ENCODE data around the gene PRIM2. TPM values are rescaled to one million over a fixed set of nuclear protein-coding genes. Genes with fewer than 3 reads are reported as not detected.
"Not testable (repeated sequence)": the region's sequence is repeated elsewhere in the genome, so short reads cannot be mapped to it uniquely, and the experiment has no call there.

The PRIM2 gene
- total and polyA plus RNA-seq, 2 donors (not counting 1 experiment from before 2014, with no cell fraction given), result 28.0 to 59.9 TPM

- not testable (repeated sequence) for H3K36me3 ChIP-seq (ENCODE audit: control insufficient read depth, insufficient read depth, low read length); H3K27me3 ChIP-seq (ENCODE audit: control insufficient read depth, insufficient read depth, low read length); H3K79me2 ChIP-seq (ENCODE audit: control insufficient read depth, insufficient read depth, low read length); H3K4me1 ChIP-seq (ENCODE audit: control insufficient read depth, extremely low read depth, insufficient read depth, low read length); H3K27ac ChIP-seq (ENCODE audit: insufficient read depth, low read length); H3K9ac ChIP-seq (ENCODE audit: insufficient read depth, low read length); H2AFZ ChIP-seq (ENCODE audit: low read length); H3K4me3 ChIP-seq (replicated peaks in 1 of 4; ENCODE audit: control extremely low read depth in 1 of 4, insufficient read depth in 1 of 4, low read depth in 3 of 4, low read length in 4 of 4); H3K4me2 ChIP-seq (ENCODE audit: extremely low read depth, insufficient read depth, low read length); H4K20me1 ChIP-seq (ENCODE audit: control insufficient read depth, extremely low read depth, insufficient read depth, low read length); H3K9me3 ChIP-seq (ENCODE audit: control insufficient read depth, insufficient read depth, low read depth, low read length)
- DNase-seq (ENCODE audit: low read depth in 2 of 2), result peak in 1 of 2 donors; percentile 57
These were observed 33.0 kb downstream of the PRIM2 start for GRCh38 chr6:57350443-57350842.

- not testable (repeated sequence) for H3K36me3 ChIP-seq (ENCODE audit: control insufficient read depth, insufficient read depth, low read length); H3K27me3 ChIP-seq (ENCODE audit: control insufficient read depth, insufficient read depth, low read length); H3K4me3 ChIP-seq (replicated peaks in 1 of 4; ENCODE audit: control extremely low read depth in 1 of 4, insufficient read depth in 1 of 4, low read depth in 3 of 4, low read length in 4 of 4); H2AFZ ChIP-seq (ENCODE audit: low read length); H4K20me1 ChIP-seq (ENCODE audit: control insufficient read depth, extremely low read depth, insufficient read depth, low read length); H3K9me3 ChIP-seq (ENCODE audit: control insufficient read depth, insufficient read depth, low read depth, low read length); H3K79me2 ChIP-seq (ENCODE audit: control insufficient read depth, insufficient read depth, low read length); H3K4me1 ChIP-seq (ENCODE audit: control insufficient read depth, extremely low read depth, insufficient read depth, low read length); H3K27ac ChIP-seq (ENCODE audit: insufficient read depth, low read length); H3K9ac ChIP-seq (ENCODE audit: insufficient read depth, low read length); H3K4me2 ChIP-seq (ENCODE audit: extremely low read depth, insufficient read depth, low read length)
- peak in 1 of 2 donors; percentile 45 for DNase-seq (ENCODE audit: low read depth in 2 of 2)
- TF ChIP-seq CTCF (conservative IDR thresholded peaks at IDR 0.05 in 1 of 2, IDR thresholded peaks at IDR 0.05 in 1 of 2; ENCODE audit: low read depth in 1 of 2, low read length in 2 of 2), result peak in 1 of 2 donors; percentile 17
These were observed 35.2 kb downstream of the PRIM2 start for GRCh38 chr6:57352596-57352995.

GRCh38 chr6:57358319-57358718 lies 40.9 kb downstream of the PRIM2 start:
- not testable (repeated sequence) for H4K20me1 ChIP-seq (ENCODE audit: control insufficient read depth, extremely low read depth, insufficient read depth, low read length)

GRCh38 chr6:57359766-57360165 lies 42.3 kb downstream of the PRIM2 start:
- not testable (repeated sequence) for H3K4me1 ChIP-seq (ENCODE audit: control insufficient read depth, extremely low read depth, insufficient read depth, low read length); DNase-seq (ENCODE audit: low read depth in 2 of 2); H3K9ac ChIP-seq (ENCODE audit: insufficient read depth, low read length); H3K9me3 ChIP-seq (ENCODE audit: control insufficient read depth, insufficient read depth, low read depth, low read length); H3K27me3 ChIP-seq (ENCODE audit: control insufficient read depth, insufficient read depth, low read length); H2AFZ ChIP-seq (ENCODE audit: low read length); H3K79me2 ChIP-seq (ENCODE audit: control insufficient read depth, insufficient read depth, low read length); H3K4me3 ChIP-seq (replicated peaks in 1 of 4; ENCODE audit: control extremely low read depth in 1 of 4, insufficient read depth in 1 of 4, low read depth in 3 of 4, low read length in 4 of 4); H3K4me2 ChIP-seq (ENCODE audit: extremely low read depth, insufficient read depth, low read length); H4K20me1 ChIP-seq (ENCODE audit: control insufficient read depth, extremely low read depth, insufficient read depth, low read length); H3K27ac ChIP-seq (ENCODE audit: insufficient read depth, low read length); H3K36me3 ChIP-seq (ENCODE audit: control insufficient read depth, insufficient read depth, low read length)

More at GRCh38 chr6:57358319-57358718, 40.9 kb downstream of the PRIM2 start:
- H3K79me2 ChIP-seq (ENCODE audit: control insufficient read depth, insufficient read depth, low read length); H3K27ac ChIP-seq (ENCODE audit: insufficient read depth, low read length); H2AFZ ChIP-seq (ENCODE audit: low read length); DNase-seq (ENCODE audit: low read depth in 2 of 2); H3K9me3 ChIP-seq (ENCODE audit: control insufficient read depth, insufficient read depth, low read depth, low read length); H3K4me3 ChIP-seq (replicated peaks in 1 of 4; ENCODE audit: control extremely low read depth in 1 of 4, insufficient read depth in 1 of 4, low read depth in 3 of 4, low read length in 4 of 4); H3K27me3 ChIP-seq (ENCODE audit: control insufficient read depth, insufficient read depth, low read length); H3K4me2 ChIP-seq (ENCODE audit: extremely low read depth, insufficient read depth, low read length); H3K36me3 ChIP-seq (ENCODE audit: control insufficient read depth, insufficient read depth, low read length); H3K9ac ChIP-seq (ENCODE audit: insufficient read depth, low read length); H3K4me1 ChIP-seq (ENCODE audit: control insufficient read depth, extremely low read depth, insufficient read depth, low read length): not testable (repeated sequence)

GRCh38 chr6:57362340-57362739 lies 44.9 kb downstream of the PRIM2 start:
- not testable (repeated sequence) for H3K79me2 ChIP-seq (ENCODE audit: control insufficient read depth, insufficient read depth, low read length); H3K36me3 ChIP-seq (ENCODE audit: control insufficient read depth, insufficient read depth, low read length); H3K27ac ChIP-seq (ENCODE audit: insufficient read depth, low read length); H3K9me3 ChIP-seq (ENCODE audit: control insufficient read depth, insufficient read depth, low read depth, low read length); H3K4me1 ChIP-seq (ENCODE audit: control insufficient read depth, extremely low read depth, insufficient read depth, low read length); H2AFZ ChIP-seq (ENCODE audit: low read length); H3K27me3 ChIP-seq (ENCODE audit: control insufficient read depth, insufficient read depth, low read length); H4K20me1 ChIP-seq (ENCODE audit: control insufficient read depth, extremely low read depth, insufficient read depth, low read length); H3K4me2 ChIP-seq (ENCODE audit: extremely low read depth, insufficient read depth, low read length); H3K4me3 ChIP-seq (replicated peaks in 1 of 4; ENCODE audit: control extremely low read depth in 1 of 4, insufficient read depth in 1 of 4, low read depth in 3 of 4, low read length in 4 of 4); H3K9ac ChIP-seq (ENCODE audit: insufficient read depth, low read length)
- peak; percentile 27 to 68 for DNase-seq (ENCODE audit: low read depth in 2 of 2)

GRCh38 chr6:57365076-57365583 lies 47.7 kb downstream of the PRIM2 start:
- H3K36me3 ChIP-seq (ENCODE audit: control insufficient read depth, insufficient read depth, low read length); H3K4me3 ChIP-seq (replicated peaks in 1 of 4; ENCODE audit: control extremely low read depth in 1 of 4, insufficient read depth in 1 of 4, low read depth in 3 of 4, low read length in 4 of 4); H3K4me1 ChIP-seq (ENCODE audit: control insufficient read depth, extremely low read depth, insufficient read depth, low read length); H4K20me1 ChIP-seq (ENCODE audit: control insufficient read depth, extremely low read depth, insufficient read depth, low read length); H3K4me2 ChIP-seq (ENCODE audit: extremely low read depth, insufficient read depth, low read length); H3K9ac ChIP-seq (ENCODE audit: insufficient read depth, low read length); H3K79me2 ChIP-seq (ENCODE audit: control insufficient read depth, insufficient read depth, low read length); H3K9me3 ChIP-seq (ENCODE audit: control insufficient read depth, insufficient read depth, low read depth, low read length); H2AFZ ChIP-seq (ENCODE audit: low read length); H3K27me3 ChIP-seq (ENCODE audit: control insufficient read depth, insufficient read depth, low read length); H3K27ac ChIP-seq (ENCODE audit: insufficient read depth, low read length): not testable (repeated sequence)
- DNase-seq (ENCODE audit: low read depth in 2 of 2), result peak in 1 of 2 donors; percentile 46

Measured in fibroblast of lung (primary cell).